ENCODE measurements around the gene FBXO11.
"Not testable (repeated sequence)": the region's sequence is repeated elsewhere in the genome, so short reads cannot be mapped to it uniquely, and the experiment has no call there.

Gene FBXO11

DNA sequence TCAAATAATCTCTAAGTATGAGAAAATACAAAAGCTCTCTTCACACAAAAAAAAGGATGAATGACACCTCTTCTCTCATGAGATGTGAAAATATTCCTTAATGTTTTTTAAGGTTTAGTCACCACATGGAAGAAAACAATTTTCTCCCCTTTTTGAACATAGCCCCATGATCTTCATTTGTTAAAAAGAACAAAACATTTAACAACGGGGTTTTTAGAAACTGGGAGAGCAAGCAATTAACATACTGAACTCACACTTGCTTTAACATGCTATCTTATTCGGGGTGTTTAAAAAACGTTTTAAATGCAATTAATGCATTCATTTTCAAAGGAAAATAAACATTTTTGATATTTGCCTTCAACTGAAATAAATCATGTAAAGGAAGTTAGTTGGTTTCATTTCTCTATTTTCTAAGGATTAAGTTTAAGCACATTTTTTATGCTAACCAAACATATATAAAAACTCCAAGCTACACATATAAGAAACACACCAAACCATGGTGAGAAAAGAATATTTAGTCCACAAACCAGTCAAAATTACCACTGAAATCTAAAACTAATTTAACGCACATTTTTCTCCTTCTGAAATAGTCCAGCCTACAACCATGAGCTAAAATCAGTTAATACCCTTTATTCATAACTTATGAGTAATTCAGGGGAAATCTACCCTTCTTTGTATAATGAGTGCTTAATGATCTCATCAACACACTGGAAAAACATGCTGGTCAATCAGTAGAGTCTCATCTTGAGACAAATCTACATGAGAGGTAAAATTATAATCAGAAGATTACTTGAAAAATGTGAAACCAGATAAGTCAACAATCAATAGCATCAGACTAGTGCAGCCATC, 8.2 kb downstream of the FBXO11 start:
- no peak for DNase-seq

DNA sequence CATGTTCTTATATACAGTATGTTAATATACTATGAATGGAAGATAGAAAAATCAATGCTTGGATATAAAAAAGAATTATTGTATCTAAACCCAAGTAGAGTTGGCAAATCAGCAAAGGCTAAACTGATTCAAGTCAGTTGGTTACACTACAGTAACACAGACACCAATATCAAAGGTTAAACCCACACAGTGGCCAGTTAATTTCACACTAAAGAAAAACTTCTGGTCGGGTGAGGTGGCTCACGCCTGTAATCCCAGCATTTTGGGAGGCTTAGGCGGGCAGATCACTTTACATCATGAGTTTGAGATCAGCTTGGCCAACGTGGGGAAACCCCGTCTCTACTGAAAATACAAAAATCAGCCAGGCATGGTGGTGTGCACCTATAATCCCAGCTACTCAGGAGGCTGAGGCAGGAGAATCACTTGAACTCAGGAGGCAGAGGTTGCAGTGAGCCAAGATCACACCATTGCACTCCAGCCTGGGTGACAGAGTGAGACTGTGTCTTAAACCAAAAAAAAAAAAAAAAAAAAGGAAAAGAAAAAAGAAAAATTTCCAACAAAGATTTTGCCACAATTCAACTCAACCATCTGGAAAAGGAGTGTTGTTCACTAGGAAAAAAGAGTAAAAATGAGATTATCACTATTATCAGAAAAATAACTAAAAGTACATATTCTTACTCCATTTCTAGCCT, 9.0 kb downstream of the FBXO11 start:
- not testable (repeated sequence) for DNase-seq

DNA sequence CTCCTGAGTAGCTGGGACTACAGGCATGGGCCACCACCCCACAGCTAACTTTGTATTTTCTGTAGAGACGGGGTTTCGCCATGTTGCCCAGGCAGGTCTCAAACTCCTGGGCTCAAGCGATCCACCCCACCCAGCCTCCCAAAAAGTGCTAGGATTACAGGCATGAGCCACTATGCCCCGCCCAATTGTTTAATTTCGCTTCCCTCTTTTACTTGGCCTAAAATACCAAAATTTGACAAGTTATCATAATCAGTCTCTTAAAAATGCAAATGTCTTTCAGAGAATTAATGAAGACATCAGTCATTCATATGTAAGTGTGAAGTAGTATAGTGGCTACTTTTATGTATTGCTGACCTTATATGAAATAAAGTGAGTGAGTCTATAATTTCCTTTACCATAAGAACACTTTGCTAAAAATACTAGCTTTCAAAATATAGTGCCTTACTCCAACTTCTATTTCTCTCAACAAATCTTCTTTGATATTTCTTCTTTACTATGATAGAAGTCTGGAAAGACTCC, 9.8 kb downstream of the FBXO11 start:
- no peak for DNase-seq

DNA sequence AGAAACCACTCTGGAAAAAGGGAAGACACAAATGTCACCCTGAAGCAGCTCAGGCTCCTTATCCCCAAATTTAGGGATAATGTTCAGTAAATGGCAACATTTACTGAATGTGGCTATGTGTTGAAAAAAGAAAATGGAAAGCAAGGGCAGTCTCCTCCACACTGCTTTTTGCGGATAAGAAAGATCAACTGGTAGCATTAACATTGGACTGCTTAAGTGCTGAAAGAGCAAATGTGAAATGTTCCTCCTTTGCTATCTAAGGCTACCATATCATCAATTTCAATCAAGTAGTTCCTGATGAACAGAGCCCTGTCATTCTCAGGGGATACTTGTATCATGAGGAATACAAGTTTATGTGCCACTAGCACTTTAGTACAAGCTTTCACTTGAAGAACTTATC, 12.5 kb downstream of the FBXO11 start:
- DNase-seq: no peak

DNA sequence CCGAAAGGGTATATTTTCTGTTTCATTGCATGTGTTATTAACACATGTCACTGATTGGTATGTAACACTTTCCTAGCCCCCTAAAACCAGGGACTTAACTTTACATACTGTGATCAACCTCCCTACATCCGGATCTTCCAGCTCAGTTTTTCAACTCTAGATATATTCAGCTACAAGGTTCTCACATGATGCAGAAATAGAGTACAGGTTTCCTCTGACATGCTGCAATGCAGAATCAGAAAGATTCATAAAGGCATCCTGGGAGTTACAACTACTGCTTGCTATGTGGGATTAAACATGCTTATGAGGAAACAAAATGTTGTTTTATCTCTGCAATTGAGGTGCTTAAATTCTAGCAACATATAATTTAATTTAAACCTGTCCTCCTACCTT, 14.0 kb downstream of the FBXO11 start:
- DNase-seq: no peak

DNA sequence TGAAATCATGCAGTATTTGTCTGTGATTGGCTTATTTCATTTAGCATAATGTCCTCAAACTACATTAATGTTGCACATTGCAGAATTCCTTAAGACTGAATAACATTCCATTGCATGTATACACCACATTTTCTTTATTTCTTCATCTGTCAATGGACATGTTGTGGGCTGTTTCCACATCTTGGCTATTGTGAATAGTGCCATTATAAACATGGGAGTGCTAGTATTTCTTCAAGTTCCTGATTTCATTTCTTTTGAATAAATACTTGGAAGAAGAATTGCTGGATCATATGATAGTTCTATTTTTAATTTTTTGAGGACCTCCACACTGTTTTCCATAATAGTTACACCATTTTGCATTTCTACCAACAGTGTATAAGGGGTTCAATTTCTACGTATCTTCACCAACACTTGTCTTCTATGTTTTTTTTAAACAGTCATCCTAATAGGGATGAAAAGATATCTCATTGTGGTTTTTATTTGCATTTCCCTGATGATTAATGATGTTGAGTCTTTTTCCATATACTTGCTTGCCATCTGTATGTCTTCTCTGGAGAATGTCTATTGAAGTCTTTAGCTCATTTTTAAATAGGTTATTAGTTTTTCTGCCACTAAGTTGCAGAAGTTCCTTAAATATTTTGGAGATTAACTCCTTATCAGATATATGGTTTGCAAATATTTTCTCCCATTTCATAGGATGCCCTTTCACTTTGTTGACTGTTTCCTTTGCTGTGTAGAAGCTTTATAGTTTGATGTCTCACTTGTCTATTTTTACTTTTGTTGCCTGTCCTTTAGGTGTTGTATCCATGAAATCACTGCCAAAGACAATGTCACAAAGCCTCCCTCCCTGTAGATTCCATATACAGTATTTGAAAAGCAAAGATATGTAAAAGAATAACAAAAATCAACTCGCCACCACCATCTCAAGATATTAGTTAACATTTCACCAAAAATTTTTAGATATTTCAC, 14.6 kb downstream of the FBXO11 start:
- DNase-seq: no peak

DNA sequence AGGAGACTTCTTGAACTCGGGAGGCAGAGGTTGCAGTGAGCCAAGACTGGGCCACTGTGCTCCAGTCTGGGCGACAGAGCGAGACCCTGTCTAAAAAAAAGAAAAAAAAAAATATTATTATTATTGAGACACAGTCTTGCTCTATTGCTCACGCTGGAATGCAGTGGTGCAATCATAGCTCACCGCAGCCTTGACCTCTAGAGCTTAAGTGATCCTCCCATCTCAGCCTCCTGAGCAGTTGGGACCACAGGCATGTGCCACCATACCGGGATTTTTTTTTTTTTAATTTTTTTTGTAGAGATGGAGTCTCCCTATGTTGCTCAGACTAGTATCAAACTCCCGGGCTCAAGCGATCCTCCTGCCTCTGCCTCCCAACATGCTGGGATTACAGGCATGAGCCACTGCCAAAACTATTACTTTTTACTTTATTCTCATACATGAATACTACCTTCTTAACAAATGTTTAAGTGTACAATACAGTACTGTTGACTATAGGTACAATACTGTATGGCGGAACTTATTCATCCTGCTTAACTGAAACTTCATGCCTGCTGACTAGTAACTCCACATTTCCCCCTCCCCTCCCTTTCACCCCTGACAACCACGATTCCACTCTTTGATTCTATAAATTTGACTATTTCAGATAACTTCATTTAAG, 15.5 kb downstream of the FBXO11 start:
- no peak for DNase-seq

DNA sequence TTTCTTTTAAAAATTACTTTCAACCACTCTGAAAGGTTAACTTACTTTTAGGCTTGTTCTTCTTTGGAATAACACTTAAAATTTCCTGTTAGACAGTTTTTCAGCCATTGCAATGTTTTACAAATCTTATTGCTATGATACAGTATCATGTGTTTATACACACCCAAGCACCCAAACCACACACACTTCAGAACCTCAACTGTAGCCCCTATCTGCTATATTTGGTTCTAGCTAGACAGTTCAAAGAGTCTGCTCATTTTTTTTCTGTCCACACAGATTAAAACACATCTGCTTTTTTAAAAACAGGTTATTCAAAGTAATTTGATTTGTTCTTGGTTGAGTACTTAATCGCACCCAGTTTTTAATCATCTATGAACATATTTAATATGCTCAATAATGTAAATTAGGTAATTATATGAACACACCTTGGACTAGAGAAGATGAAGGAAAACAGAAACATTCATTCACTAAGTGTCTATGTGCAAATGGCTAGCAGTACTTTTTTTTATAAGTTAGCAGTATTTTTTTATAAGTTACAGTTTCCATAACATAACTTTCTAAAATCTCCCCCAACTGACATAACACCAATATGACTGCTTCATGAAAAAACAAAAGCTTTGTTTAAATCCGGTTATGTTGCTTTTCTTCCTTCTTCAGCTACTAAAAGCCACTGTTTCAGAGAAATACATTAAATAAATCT, 17.6 kb downstream of the FBXO11 start:
- DNase-seq: no peak

DNA sequence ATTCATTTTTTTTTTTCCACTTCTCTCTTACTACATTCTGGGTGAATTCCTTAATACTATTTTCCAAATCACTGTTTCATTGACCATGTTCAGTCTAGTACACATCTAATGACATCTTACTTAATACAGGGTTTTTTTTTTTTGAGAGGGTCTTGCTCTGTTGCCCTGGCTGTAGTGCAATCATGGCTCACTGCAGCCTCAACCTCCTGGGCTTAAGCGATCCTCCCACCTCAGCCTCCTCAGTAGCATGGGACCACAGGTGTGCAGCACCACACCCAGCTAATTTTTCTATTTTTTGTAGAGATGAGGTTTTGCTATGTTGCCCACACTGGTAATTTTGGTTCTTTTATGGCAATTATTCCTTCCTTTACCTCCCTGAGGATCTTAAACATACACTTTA, 29.4 kb downstream of the FBXO11 start:
- DNase-seq: no peak

DNA sequence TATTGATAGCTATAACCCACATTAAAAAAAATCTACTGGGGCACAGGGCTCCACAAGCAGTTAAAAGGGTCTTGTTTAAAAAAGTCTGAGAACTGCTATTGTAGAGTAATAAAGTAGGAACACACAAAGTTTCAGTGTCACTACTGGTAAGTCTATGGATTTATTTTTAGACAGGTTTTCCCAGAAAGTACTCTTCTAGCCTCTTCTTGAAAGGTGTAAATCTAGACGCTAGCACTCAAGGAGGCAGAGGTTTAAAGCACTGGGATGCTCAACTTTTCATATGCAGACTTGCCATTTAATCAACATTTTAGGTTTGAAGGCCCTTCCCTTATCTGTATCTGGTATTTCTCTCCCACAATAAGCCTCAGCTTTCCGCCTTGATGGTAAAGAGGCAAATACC, 33.4 kb downstream of the FBXO11 start:
- DNase-seq: no peak

DNA sequence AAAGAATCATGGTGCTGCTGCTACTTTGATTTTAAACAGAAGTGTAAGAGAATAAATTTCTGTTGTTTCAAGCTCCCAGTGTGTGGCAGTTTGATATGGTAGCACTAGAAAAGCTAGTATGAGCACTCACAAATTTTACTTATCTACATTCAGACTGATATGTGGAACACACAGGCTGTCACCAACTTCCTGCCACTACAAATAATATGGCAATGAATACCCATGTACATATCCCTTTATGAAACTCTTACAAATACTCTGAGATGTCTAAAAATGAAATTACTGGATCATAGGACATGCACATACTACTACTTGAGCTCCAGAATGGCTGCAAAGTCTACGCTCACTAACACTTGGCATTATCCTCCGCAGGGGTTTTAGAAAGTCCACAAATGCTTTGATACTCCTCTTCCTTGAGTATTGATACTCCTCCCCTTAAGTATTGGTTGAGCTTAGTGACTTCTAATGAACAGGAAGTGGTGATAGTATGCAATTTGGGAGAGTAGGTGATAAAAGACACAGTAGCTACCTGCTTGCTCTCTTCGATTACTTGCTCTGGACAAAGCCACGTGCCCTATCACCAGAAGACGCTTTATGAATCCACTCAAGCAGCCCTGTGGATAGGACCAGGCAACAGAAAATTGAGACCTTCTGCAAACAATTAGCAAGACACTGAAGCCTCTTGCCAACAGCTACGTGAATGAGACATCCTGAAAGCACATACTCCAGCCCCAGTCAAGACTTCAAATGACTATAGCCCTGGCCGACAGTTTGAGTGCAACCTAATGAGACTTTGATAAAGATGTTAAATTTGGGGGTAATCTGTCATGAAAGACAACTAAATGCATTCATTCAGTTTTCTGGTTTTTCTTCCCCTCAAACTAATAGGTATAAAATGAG, 35.4 kb downstream of the FBXO11 start:
- no peak for DNase-seq

DNA sequence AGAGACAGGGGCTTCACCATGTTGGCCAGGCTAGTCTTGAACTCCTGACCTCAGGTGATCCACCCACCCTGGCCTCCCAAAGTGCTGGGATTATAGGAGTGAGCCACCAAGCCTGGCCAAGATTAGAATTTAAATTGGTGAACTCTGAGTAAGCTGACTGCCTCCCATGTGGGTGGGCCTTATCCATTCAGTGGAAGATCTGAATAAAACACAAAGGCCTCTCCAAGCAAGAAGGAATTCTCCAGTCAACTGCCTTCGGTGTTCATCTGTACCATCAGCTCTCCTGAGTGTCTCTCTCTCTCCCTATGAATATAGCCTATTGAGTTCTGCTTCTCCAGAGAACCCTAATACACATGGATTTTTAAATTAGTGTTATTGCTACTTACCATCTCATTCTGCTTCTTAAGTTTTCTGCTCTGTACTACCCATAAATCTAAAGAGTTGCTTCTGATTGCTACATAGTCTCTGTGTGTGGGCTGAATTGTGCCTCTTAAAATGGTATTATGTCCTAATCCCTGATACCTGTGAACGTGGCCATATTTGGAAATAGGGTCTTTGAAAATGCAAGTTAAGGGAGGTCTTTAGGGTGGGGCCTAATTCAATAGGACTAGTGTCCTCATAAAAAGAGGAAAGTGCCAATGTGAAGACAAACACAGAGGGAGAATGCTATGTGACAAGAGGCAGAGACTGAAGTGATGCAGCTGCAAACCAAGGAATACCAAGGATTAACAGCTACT, 36.3 kb downstream of the FBXO11 start:
- no peak for DNase-seq

DNA sequence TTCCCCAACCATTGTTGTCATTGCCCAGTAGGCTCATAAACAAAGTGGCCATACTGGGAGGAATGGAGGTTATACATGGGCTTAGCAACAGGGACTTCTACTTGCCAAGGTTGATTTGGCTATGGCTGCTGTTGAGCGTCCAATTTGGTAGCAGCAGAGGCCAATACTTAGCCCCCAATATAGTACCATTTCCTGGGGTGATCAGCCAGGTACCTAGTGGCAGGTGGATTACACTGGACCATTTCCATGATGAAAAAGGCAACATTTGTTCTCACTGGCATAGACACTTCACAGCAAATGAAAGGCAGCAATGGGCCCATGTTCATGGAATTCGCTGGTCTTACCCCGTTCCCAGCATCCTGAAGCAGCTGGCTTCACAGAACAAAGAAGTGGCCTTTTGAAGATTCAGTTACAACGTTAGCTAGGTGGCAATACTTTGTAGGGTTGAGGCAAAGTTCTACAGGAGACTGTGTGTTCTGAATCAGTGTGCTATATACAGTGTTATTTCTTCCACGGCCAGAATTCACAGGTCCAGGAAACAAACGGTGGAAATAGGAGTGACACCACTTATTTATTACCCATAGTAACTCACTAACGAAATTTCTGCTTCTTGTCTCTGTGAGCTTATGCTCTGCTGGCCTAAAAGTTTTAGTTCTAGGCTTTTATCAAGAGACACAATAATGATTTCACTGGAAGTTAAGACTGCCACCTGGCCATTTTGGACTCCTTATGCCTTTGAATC, 37.5 kb downstream of the FBXO11 start:
- no peak for DNase-seq

DNA sequence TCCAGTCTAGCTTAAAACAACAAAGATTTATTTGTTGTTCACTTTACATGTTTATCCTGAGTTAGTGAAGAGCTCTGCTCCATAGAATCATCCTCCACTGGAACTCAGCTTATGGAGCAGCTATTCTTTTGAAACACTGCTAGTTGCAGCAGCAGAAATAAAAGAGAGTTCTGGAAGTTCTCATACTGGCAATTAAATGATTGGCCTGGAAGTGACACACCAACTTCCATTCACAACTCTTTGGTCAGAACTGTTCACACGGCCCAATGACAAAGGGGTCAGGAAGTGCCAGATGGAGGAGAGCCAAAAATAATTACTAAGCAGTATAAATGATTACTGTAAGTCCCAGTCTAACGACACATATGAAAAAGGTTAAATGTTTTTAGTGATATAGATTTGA, 39.1 kb downstream of the FBXO11 start:
- DNase-seq: no peak

DNA sequence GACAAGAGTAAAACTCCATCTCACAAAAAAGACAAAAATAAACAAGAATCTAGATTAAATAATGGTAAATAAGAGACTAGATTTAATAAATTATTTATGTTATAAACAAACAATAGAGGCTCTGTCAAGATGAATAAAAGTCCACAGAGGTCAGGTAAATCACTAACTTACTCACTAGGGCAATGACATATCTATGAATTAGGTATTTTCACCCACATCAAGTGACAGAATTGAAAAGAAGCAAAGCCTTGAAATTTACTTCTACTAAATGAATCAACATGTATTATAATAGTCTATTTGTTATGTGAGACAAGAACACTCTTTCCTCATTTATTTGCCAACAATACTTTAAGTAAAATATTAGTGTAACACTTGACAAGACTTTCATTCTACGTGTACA, 41.7 kb downstream of the FBXO11 start:
- no peak for DNase-seq

DNA sequence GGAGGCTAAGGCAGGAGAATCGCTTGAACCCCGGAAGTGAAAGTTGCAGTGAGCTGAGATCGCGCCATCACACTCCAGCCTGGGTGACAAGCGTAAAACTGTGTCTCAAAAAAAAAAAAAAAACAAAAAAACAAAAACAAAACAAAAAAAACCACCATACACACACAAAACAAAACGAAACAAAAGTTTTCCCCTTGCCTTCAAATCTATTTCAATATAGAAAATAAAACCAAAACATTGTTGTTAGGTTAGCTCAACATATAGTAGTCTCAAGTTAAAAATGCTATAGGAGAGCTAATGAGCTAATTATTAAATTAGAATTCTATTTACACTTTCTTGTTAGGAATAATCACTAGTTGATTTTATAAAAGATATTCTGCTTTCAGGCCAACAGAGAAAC, 43.3 kb downstream of the FBXO11 start:
- no peak for DNase-seq

DNA sequence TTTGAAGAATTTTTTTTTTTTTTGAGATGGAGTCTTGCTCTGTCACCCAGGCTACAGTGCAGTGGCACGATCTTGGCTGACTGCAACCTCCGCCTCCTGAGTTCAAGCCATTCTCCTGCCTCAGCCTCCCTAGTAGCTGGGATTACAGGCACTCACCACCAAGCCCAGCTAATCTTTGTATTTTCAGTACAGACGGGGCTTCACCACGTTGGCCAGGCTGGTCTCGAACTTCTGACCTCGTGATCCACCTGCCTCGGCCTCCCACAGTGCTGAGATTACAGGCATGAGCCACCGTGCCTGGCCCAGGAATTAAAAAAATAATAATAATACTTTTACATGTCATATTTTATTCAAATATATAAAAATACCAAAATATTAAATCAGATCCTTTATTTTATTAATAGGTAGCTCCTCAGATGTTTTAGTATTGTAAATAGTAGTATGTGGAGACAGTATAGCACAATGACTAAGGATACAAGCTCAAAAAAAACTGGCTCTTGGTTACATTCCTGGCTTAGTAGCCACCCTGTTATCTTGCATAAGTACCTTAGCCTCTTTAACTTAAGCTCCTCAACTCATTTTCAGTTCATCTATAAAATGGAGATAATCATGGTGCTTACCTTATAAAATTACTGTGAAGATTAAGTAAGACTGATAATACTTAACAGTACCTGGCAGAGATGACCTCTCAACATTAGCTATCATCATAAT, 53.1 kb downstream of the FBXO11 start:
- DNase-seq: not testable (repeated sequence)

DNA sequence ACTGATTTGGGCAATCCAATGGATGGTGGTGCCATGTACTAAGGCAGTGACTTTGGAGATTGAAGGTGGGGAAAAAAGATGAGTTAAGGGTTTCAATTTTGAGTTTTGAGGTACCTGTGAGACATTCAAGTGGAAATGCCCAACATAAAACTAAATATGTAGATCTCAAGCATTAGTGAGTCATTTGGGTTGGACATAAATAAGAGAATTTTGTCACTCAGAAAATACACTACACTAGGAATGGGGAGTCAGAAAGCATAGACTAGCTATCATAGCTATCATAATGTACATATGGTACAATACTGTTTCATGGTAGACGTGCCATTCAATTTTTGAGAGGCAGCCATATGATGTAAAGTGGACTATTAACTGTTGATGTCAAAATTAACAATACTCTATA, 56.1 kb downstream of the FBXO11 start:
- DNase-seq: no peak

DNA sequence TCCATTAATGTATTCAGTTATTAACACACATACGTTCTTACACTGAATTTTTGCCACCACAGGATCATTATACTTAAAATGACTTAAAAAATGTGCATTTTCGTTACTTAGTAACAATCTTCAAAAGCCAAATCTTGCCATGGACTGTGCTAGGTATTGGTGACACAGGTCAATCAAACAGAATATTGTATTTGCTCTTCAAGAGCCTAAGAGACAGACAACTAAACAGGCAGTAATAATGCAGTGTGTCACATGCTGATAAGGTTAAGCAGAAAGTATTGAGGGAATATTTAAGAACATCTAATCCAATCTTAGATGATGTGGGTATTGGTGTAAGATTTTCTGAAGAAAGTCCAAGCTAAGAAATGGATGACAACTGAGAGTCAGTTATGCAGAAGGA, 56.9 kb downstream of the FBXO11 start:
- DNase-seq: no peak

Measured in NCI-H2081 treated with DMSO at 0.1 percent for 48 hours (cell line).